Activated CD8-positive, alpha-beta memory T cell treated with anti-CD3 and anti-CD28 coated beads, Interleukin-2, amount 50 U/mL, for 1 hour (primary cell): ENCODE measurements around the gene SEC14L2.
"Not testable (repeated sequence)": the region's sequence is repeated elsewhere in the genome, so short reads cannot be mapped to it uniquely, and the experiment has no call there.

ENCODE experiments used
- DNase-seq: peaks from one replicate; pipeline ENCODE4 v3.0.0-alpha.2; 2020; ENCODE audit errors: extremely low read depth

SEC14L2 gene

DNA sequence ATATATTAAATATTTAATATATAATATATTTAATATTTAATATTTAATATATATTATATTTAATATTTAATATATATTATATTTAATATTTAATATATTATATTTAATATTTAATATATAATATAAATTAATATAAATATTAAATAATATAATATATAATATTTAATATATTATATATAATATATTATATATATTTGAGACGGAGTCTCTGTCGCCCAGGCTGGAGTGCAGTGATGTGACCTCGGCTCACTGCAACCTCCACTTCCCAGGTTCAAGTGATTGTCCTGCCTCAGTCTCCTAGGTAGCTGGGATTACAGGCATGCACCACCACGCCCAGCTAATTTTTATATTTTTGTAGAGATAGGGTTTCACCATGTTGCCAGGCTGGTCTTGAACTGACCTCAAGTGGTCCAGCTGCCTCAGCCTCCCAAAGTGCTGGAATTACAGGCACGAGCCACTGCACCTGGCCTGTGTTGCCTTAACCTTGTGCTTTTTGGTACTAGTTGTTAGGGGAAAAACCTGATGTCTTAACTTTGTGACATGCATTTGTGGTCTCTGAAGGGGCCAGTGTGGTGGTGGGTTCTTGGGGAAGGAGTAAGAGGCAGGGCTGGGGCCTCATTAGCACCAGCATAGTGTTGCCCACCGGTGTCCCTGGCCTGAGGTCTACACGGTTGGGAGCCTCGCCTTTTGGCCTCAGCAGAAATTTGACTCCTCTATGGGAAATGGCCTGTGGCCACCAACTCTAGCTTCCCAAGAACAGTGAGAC, 58.4 kb downstream of the SEC14L2 start:
- no peak for DNase-seq

DNA sequence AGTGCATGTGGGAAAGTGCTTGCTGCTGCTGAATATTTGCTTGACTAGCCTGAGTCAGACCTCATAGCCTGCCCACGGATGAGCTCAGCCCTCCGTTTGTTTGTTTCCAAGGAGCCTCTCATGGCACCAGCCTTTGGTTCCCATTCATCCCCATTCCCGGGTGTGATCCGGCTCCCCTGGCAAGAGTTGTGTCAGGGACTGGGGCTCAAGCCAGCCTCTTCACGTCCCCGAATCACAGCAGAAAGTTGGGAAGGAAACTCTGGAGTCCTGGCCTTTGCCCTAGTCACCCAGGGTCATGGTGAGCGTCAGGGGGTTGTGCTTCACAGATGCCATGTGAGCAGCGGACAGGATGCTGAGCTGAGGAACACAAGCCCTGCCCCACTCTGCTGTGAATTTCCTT, 61.2 kb downstream of the SEC14L2 start:
- no peak for DNase-seq

DNA sequence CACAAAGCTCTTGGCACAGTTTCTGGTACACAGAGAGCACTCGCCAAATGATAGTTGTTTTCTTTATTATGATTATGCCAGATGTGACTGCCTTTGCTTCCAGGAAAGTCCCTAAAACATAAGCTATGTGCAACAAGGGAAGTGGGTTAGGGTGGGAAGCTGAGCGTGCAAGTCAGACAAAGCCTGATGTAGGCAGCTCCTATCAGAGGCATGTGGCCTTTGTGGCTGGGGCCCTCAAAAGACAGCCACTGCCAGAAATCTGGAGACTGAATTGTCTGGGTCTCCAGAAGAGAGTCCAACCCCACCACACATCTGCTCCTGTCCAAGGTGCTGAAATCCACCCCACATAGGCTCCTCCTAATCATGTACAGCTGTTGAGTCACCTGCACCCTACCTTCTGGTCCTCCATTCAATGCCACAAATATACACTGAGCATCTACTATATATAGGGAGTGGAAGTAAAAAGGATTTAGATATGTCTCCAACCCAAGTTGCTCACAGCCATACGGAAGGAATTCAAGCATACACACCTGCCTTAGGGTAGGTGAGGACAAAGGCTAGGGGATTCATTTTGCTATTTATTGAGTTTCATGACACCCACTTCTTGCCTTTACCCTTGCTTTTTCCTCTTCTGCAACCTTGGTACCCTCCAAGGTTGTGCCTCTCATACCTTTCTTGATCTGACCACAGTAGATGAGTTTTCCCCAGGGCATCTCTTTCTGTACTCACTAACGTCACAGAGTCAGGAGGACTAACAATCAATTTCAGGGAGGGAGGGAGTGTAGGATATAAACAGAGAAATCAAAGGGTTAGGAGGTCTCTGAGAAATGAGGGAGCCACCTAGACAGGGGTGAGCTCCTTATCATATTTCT, 62.6 kb downstream of the SEC14L2 start:
- no peak for DNase-seq

DNA sequence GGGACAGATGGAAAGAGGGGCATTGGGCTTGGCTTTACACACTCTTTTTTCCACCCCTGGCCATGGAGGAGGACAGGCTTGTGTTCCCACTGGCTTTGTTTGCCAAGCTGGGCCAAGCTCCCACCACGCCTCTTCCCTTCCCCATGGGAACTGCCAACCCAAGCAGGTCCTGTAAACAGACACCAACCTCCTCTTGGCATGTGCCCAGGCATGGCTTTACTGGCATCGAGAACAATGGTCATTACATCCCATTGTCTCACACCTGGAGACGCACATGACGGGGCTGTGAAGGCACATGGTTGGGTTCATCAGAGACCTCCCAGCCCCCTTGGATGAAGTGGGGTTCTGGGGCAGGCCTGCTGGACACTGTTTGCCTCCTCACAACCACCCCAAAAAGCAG, 63.3 kb downstream of the SEC14L2 start:
- no peak for DNase-seq

DNA sequence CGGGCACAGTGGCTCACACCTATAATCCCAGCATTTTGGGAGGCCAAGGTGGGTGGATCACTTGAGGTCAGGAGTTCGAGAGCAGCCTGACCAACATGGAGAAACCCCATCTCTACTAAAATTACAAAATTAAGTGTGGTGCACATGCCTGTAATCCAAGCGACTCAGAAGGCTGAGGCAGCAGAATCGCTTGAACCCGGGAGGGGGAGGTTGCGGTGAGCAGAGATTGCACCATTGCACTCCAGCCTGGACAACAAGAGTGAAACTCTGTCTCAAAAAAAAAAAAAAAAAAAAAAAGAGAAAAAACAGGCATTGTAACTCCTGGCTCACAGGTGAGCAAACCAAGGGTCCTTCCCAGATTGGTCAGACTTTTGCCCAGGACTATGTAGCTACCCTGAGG, 63.7 kb downstream of the SEC14L2 start:
- not testable (repeated sequence) for DNase-seq

DNA sequence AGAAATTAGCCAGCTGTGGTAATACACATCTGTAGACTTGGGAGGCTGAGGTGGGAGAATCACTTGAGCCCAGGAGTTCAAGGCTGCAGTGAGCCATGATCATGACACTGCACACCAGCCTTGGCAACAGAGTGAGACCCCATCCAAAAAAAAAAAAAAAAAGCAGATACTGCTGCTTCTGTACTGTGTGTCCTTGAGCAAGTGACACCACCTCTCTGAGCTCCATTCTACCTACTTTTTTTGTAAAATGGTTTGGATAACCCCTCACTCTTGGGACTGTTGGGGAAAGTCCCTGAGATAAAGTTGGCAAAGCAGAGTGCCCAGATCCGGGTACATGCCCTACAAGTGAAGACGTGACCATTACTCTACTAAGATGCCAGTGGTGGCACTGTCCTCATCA, 72.3 kb downstream of the SEC14L2 start:
- DNase-seq, result no peak

DNA sequence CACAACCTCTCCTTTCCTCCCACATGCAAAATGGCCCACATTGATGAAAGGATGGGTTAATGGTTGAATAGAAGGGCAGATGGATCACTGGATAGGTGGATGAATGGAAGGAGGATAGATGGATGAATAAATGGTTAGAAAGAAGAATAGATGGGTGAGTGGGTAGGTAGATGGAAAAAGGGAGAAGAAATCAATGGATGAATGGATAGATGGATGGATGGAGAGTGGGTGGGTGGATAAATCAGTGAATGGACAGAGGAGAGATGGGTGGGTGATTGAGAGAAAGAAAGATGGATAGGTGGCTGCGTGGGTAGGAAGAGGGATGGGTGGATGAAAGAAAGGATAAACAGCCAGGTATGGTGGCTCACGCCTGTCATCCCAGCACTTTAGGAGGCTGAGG, 73.8 kb downstream of the SEC14L2 start:
- no peak for DNase-seq

DNA sequence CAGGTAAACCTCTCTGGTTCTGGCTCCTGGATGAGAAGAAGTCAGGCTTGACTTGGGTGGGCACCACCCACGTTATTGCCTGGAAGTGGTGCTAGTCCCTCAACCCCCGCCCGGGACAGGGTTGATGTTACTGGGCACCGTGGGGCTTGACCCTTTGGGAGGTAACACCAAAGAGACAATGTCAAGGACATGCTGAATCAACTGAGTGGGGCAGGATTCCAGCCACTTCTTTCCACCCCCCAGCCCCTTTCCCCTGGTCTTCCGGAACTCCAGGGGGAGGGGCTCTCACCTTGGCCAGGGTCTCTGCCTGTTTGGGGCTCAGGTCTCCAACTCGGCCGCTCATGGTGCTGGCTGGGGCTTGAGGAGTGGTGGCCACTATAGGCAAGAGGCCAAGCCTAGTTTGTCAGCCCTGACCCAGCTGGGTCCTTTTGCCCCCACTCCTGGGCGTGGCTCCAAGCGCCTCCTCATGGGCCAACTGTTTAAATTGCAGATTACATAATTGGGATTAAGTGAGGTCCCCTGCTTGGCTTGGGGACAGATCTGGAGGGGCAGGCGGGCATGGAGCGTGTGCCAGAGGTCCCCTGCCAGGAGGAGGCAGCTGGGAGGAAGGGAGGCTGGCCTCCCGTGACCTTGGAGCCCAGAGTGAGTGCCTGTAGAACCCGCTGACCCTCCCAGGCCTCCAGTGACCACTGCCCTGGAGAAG, 74.9 kb downstream of the SEC14L2 start, which contains the start of gene SEC14L3:
TSS of gene SEC14L3 (minus strand) at position 402 of the 703 bp plus-strand sequence. CDS start at position 343, 59 bp downstream.
- no peak for DNase-seq

DNA sequence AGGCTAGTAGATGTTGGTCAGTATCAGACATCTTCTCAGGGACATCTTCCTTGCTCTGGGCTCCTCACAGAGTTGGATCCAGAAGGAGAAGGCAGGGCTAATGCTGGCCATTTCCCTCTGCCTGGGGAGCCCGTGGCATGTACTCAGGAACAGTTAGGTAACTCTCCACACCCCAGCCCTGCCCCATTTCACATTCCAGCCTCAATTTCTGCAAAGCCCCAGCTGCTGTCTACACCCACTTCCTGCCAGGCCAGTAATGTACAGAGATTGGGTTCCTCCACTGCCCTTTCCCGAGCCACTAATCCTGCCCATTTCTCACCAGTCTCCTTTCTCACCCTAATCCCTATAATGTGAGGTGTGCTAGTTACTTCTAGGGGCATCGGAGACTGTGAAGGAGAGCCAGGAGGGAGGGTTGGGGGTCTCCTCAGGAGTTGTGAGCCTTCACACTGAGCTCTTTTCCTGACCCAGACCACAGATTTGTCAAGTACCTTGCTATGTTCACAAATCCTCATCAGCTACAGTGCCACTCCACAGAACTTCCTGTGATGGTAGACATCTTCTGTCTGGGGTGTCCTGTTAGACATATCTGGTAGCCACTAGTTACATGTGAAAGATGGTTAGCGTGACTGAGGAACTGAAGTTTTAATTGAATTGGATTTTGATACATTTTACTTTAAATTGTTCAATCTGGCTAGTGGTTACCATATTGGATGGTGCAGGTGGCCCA, 76.3 kb downstream of the SEC14L2 start:
- no peak for DNase-seq

DNA sequence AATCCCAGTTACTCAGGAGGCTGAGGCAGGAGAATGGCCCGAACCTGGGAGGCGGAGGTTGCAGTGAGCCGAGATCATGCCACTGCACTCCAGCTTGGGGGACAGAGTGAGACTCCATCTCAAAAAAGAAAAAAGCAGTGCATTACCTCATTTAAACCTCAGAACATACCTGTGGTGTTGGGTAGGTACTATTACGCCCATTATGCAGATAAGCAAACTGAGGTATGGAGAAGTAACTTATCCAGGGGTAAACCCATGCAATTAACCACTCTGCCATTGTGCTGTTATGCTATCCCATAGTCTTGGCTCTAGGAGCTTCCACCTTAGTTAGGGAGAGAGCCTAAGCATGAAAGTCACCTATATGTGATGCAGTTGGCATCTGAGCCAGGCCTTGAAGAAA, 77.3 kb downstream of the SEC14L2 start:
- no peak for DNase-seq
